Ammon's horn (tissue), 1 donor: Measurements from ENCODE around the gene MYO15B.

ENCODE experiments used
- DNase-seq: peaks from one replicate; pipeline ENCODE4 v3.0.0-alpha.2; 2016; ENCODE audit warnings: low spot score

Gene MYO15B

GRCh38 chr17:75587675-75588595 lies at the start of gene MYO15B:
MYO15B (plus strand) TSS chr17:75587800; CDS start chr17:75588058, 258 bp downstream.
- DNase-seq, result peak; percentile 40

DNA sequence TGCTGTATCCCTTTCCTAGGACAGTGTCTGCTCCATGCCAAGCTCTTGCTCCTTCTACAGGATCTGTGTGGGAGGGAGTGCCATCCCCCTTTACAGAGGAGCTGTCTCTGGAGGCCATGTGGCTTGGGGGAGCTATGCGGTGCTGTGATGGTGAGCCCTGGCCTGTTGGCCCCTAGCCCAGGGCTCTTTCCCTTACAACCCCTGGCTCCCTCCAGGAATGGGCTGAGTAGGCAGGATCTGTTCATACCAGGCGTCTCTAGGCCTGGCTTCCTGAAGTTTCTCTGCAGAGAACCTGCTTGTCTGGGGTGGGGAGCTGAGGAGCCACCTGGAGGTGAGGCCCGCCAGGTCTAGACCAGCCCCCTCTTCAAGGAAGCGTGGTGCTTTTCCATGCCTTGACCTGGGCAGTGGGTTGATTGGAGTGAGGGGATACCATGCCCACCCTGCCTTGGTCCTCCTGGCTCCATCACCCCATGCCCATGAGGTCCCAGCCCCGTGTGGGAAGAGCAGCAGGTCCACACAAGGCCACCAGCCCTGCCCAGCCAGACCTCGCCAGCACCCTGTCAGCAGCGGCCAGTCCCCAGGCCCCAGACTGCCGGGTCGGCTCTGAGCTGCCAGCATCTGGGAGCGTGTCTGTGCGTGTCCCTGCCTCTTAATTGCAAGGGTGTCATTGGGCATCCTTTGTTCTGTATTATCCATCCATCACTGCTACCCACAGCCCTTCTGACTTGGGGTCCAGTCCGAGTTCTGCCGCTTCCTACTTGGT lies 47.5 kb upstream of the MYO15B start:
- DNase-seq, result no peak

DNA sequence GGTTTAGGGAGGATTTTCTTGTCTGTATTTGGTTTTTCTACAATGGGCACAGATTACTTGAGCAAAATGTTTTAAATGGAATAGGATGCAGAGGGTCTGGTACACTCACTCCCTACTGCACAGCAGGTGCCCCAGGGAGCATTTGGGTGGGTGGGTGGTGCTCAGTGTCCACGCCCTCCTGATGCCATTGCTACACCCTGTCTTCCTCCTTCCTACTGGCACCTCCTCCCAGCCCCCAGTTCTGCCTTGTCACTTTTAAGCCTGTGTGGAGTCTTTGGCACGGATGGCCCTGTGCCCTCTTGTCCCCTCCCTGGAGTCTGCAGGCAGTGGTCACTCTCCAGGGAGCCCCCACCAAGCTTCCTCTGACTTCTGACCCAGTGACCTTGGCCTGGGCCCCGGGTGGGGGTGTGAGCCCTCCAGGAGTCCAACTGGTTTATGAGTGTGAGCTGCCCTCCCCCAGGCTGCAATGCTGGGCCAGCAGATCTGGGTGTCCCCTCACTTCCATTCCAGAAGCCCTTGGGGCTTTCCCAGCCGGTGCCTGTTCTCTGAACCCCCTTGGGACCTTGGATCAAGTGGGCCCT lies 46.6 kb upstream of the MYO15B start:
- no peak for DNase-seq

DNA sequence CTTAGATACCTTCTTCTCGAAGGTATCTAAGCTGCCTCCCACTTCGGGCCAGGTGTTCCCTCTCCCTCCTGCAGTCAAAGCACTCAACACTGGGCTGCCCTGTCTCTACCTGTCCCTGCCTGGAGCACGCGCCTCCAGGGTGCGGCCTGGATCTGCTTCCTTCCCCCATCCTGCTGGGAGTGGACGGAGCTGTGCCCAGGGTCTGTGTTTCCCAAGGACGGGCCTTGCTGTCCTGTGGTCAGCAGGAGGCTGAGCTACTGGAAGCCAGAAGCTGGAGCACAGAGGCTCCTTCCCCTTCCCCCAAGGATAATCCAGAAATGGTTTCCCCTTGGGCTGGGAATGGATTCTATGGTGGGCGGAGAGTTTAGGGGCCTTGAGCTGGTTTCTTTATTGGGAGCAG lies 45.4 kb upstream of the MYO15B start:
- no peak for DNase-seq

GRCh38 chr17:75542728-75543336 lies 44.8 kb upstream of the MYO15B start:
- no peak for DNase-seq

- DNase-seq, result no peak
Observed at GRCh38 chr17:75544250-75544649, 43.4 kb upstream of the MYO15B start.

DNA sequence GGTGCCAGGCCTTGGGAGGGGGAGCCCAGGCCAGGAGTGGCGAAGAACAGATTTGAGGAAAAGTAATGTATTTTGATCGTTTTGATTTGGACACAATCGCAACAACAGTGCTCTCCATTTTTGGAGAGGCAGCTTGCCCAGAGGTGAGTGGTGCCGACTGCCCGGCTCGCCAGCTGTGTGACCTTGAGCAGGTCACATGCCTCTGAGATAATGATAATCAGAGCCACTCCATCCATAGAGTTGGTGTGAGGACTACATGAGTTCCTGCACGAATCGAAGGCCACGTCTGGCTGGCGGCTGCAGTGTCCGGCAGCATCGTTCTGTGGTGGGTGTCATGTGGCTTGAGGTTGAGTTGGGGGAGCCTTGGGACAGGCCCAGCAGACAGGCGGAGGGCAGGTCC lies 41.4 kb upstream of the MYO15B start:
- DNase-seq, result no peak

- DNase-seq, result no peak
Observed at GRCh38 chr17:75547091-75547490, 40.5 kb upstream of the MYO15B start.

DNA sequence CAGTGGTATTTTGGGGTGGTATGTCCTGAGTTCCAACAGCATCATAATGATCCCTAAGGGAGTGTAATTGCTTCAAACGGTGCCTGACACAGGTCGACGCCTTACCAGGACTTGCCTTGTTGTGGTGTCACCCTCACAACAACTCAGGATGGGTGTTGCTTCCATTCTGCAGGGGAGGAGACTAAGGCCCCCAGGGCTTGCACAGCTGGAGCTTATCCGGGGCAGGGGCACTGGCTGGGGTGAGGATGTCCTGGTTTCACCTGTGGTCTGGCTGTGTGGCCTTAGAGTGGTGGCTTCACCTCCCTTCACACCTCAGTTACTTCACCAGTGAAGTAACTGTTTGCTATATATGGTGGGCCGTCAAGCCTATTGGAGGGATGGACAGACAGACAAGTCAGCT lies 38.8 kb upstream of the MYO15B start:
- no peak for DNase-seq

DNA sequence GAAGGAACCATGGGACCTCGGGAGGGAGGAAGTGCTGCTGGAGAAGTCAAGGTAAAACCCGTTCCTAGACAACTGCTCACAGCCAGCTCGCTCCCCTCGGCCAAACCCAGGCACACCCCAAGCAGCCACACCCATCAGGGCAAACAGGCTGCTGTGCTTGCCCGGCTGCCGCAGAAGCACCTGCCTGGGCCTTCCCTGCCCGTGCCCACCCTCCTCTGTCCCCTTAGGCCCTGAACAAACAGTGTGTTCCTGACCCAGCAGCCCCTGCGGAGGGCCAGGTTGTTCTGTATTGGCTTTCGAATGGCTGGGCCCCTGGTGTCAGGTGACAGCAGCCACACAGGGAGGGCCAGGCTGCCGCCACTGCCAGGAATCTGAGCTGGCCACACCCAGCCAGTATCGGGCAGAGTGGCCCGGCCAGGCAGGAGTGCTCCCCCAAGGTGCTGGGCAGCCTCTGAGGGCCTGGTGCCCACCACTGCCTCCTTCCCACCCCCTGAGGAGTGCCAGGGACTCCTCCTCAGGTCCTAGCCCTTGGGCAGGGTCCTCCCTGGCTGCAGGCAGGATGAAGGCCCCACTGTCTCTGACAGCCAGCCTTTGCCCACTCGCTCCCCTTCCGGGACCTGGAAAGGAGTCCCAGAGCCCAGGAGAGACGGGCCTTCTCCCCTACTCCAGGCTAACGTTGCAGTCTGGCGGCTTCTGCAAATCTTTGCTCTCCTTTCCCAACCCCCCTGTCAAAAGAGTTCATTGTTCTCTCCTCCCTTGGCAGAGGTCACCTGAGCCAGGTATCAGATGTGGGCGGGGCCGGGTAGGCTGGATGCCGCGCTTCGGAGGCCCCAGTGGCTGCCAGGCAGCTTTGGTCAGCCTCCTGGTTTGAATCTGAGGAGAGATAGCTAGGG lies 38.1 kb upstream of the MYO15B start:
- DNase-seq, result no peak

- DNase-seq, result no peak
Observed at GRCh38 chr17:75550139-75550465, 37.5 kb upstream of the MYO15B start.

- DNase-seq, result no peak
Observed at GRCh38 chr17:75551266-75551665, 36.3 kb upstream of the MYO15B start.

DNA sequence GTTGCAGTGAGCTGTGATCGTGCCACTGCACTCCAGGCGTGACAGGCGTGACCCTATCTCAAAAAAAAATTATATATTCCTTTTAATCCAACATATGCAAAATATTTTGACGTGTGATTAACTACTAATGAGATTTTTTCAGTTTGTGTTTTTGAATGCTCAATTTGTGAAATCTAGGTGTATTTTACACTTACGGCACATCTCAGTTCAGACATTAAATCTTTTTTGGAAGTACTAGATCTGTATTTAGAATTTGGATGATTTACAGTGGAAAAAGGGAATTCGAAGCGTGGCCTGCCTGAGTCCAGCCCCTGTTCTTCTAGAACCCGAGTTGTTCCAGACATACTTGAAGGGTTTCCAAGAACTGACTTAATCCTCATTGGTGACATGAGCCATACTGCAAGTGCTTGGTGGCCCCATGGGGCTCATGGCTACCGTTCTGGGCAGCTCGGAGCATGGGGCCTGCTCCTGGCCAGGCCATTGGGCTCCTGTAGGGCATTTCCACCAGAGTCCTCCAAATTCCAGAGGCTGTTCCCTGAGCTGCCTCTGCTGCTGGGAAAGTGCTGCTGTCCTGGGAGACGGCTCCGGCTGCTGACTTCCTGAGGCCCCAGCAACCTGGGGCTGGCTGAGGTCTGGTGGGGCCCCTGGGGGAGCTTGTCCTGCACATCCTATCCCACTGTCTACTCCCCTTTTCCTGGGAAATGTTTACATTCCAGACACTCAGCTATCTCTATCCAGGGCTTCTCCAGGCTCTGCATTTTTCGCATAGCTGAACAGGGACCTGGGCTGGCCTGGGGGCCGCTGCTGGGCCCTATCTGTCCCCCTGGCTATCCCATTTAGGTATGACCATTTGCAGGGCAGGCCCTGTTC lies 34.9 kb upstream of the MYO15B start:
- no peak for DNase-seq

- DNase-seq, result no peak
Observed at GRCh38 chr17:75553295-75554110, 34.1 kb upstream of the MYO15B start.

DNA sequence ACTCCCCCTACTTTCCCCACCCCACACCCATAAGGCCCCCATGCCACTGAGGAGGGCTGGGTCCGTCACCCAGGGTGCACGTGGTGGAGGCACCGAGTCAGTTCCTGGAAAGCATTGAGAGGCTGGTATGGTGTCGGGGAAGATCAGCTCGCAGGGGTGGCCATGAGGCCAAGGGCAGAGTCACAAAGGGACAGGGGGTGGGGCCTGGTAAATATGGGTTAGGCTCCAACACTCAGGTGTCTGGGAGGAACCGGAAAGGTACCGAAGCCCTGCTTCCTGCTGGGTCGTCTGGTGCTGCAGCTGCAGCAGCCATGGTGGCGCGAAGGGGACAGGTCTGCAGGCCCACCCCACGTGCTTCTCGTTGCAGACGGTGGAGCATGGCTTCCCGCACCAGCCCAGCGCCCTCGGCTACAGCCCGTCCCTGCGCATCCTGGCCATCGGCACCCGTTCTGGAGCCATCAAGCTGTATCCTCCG lies 31.9 kb upstream of the MYO15B start:
- no peak for DNase-seq

DNA sequence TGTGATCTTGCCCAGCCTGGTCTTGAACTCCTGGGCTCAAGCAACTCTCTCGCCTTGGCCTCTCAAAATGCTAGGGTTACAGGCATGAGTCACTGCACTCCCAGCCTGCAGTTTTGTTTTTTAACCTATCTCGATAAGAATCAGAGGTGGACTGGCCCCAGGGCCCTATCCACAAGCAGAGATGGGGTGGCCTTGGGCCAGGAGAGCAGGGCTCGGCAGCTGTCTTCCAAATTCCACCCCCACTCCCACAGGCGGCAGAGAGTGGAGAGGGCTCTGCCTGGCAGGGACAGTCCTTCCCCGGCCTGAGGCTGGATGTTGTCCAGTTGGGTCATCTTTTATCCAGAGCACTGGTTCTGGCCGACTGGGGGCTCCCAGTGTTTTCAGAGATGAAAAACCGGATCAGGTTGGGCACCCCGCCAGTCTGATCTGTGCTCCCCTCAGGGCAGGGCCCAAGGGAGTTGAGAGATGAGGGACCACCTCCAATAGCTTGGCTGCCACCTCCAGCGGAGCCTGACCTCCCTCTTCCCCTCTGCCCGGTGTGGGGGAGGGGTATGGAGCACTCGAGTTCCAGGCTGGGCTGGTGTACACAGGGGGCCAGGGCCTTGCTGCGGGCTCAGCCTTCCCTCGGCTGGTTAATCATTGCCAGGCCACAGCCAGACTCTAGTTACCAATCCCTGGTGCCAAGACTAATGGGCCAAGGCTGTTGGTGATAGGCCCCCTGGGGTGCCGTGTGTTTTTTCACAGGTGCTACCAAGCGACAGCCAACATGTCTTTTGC lies 30.3 kb upstream of the MYO15B start:
- DNase-seq, result peak; percentile 85

GRCh38 chr17:75557852-75558665 lies 29.5 kb upstream of the MYO15B start:
- DNase-seq, result no peak
